Adrenal gland (tissue), 5 donors: ENCODE data around the gene B4GALT1.

Source experiments
- POLR2A ChIP-seq, 2 donors: fragments of 450-650 bp; IDR thresholded peaks; one replicate each; pipeline ENCODE4 v1.6.1; 2017; ENCODE audit warnings: antibody characterized with exemption in 2 of 2, mild to moderate bottlenecking in 2 of 2, moderate library complexity in 1 of 2
- TF ChIP-seq, protein P1 (sequence below), 6 experiments: fragments of 450-650 bp in 4 of 6; fragments of 200-600 bp in 2 of 6; sonication (generic) in 1 of 6; IDR thresholded peaks; 1 replicate in 5 of 6; 2 replicates in 1 of 6; pipeline versions ENCODE4 v1.5.1 to v1.8.0; 2016 to 2021; ENCODE audit warnings: antibody characterized with exemption in 6 of 6, mild to moderate bottlenecking in 2 of 6, moderate library complexity in 1 of 6
- donor health status: DM: no; HTN: no; CAD: no.

DNA sequence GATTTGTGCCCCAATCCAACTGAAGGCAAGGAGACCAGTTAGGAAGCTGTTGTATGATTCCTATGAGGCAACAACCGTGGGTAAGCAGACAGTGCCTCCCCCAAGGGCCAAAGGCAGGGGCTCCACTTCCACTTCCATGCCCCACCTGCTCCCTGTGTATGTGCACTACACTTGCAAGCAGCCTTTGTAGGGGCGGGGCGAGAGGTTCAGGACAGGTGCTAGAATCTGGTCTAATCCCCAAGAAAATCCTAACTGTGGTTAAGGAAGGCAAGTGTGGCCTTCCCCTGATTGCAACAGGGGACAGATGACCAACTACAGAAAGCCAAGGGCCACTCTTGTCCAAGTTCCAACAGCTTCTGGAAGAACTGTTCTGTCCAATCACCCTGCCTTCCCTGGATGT lies 41.7 kb downstream of the B4GALT1 start:
- TF ChIP-seq, protein P1, sequence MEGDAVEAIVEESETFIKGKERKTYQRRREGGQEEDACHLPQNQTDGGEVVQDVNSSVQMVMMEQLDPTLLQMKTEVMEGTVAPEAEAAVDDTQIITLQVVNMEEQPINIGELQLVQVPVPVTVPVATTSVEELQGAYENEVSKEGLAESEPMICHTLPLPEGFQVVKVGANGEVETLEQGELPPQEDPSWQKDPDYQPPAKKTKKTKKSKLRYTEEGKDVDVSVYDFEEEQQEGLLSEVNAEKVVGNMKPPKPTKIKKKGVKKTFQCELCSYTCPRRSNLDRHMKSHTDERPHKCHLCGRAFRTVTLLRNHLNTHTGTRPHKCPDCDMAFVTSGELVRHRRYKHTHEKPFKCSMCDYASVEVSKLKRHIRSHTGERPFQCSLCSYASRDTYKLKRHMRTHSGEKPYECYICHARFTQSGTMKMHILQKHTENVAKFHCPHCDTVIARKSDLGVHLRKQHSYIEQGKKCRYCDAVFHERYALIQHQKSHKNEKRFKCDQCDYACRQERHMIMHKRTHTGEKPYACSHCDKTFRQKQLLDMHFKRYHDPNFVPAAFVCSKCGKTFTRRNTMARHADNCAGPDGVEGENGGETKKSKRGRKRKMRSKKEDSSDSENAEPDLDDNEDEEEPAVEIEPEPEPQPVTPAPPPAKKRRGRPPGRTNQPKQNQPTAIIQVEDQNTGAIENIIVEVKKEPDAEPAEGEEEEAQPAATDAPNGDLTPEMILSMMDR (IDR thresholded peaks at IDR 0.05): no peak
- TF ChIP-seq POLR2A (IDR thresholded peaks at IDR 0.05): no peak
